ENCODE measurements around the gene PLCB3. TPM values are rescaled to one million over a fixed set of nuclear protein-coding genes. Genes with fewer than 3 reads are reported as not detected.

The PLCB3 gene
- total RNA-seq, 2 donors from 2014 or later, result 13.6 to 14.4 TPM

DNA sequence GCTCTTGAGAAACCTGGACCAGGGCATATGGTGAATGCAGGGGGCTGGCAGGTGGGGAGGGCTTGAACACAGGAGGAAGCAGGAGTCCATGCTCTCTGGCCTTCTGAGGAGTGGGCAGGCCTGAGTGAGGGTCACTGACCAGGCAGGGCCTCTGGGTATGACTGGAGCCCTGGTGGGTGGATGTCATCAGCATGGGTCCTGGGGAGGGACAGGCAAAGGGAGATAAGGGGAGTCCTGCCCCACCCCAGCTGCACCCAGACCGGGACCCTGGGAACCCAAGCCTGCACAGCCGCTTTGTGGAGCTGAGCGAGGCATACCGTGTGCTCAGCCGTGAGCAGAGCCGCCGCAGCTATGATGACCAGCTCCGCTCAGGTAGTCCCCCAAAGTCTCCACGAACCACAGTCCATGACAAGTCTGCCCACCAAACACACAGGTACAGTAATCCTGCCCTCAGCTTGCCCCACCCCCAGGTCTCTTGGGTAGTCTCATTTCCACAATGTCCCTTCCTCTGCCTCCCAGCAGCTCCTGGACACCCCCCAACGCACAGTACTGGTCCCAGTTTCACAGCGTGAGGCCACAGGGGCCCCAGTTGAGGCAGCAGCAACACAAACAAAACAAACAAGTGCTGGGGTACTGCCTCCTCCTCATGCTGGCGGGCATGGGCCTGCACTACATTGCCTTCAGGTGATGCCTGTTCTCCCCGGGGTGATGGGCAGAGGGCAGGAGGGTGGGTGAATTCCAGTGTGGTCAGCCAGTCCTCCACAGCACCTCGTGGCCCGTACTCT is 19.0 kb upstream of the PLCB3 start:
- DNase-seq, result no peak
- intact Hi-C loops (cut with DNase I), result no loop called here
- no peak for ATAC-seq

DNA sequence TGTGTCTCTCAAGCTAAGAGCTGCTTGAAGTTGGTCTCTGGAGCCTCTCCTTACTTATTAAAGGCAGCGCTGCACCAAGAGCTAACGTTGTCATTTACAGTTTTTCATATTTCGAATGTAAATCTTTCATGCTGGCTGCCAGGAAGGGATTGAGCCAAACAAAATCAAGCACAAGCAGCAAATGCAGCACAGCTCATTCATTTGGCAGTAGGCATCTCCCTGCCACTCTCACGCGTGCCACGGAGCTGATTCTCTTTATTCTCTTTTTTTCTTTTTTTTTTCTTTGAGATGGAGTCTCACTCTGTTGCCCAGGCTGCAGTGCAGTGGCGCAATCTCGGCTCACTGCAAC is 18.4 kb upstream of the PLCB3 start:
- no peak for DNase-seq
- intact Hi-C loops (cut with DNase I), result no loop called here
- ATAC-seq, result no peak

DNA sequence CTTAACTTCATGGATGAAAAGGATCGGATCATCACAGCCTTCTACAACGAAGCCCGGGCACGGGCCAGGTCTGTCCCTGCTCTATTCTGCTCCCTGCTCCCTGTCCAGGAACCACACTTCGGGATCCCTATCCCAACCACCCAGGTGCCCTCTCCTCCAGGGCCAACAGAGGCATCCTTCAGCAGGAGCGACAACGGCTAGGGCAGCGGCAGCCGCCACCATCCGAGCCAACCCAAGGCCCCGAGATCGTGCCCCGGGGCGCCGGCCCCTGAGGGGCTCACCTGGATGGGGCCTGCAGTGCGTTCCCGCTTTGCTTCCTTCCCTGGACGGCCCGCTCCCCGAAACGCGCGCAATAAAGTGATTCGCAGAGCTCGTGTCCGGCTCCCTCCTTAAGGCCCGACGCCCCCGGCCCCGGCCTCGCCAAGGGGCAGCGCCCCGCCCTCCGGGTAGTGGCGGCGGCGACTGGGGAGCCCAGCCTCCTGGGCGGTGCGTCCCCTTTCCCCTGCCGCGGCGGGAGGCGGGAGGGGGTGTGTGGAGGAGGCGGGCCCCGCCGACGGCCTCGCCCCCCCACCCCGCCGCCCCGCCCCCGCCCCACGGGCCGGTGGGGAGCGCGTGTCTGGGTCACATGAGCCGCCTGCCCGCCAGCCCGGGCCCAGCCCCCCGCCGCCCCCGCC is 17.3 kb upstream of the PLCB3 start, which contains the start of gene VEGFB:
TSS of gene VEGFB (plus strand) at position 672 of the 674 bp plus-strand sequence. CDS start 250 bp downstream, outside the sequence.
- DNase-seq (peak; percentile 84), ATAC-seq (peak; percentile 67 to 76)
- intact Hi-C loops (cut with DNase I), result no loop called here

DNA sequence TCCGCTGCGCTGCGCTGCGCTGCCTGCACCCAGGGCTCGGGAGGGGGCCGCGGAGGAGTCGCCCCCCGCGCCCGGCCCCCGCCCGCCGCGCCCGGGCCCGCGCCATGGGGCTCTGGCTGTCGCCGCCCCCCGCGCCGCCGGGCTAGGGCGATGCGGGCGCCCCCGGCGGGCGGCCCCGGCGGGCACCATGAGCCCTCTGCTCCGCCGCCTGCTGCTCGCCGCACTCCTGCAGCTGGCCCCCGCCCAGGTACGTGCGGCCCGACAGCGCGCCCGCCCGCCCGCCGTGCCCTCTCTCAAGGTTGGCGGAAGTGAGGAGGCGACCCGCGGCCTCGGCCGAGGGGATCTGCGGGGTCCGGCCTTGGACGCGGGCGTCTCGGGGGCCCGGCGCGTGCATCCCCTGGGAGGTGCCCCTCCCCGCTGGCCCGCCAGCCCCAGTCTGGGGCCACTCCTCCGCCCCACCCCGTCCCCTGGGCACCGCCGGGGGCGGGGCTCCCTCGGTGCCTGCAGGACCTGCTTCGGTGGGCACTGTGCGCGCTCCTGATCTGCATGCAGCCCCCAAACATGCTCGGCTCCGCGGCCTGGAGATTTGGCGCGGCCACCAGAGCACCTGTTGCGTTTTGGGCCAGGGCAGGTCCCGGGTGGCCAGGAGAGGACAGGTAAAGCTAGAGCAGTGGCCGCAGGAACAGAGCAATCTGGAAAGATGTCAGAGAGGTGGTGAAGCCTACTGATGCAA is 16.5 kb upstream of the PLCB3 start:
- no peak for DNase-seq
- intact Hi-C loops (cut with DNase I), result no loop called here
- ATAC-seq, result peak; percentile 27 to 35

DNA sequence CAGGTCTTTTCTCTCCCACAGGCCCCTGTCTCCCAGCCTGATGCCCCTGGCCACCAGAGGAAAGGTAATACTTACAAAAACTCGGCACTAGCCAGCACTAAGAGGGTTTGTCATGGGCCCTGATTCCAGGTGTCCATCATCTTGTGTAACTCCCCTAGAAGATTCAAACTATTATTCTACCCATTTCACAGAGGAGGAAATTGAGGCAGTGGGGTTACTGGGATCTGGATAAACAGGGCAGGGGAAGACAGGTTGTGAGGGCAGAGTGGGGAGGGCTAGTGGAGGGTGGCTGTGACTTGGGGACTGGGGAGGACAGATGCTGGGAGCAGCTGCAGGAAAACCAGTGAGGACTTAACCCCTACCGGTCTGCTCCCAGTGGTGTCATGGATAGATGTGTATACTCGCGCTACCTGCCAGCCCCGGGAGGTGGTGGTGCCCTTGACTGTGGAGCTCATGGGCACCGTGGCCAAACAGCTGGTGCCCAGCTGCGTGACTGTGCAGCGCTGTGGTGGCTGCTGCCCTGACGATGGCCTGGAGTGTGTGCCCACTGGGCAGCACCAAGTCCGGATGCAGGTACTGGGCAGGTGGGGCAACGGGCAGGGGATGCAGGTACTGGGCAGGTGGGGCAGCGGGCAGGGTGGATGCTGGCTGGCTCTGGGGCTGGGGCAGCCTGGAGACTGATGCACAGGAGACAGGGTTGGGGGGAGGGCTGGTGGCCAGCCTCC is 15.7 kb upstream of the PLCB3 start:
- DNase-seq (no peak), ATAC-seq (no peak)
- intact Hi-C loops (cut with DNase I), result no loop called here

DNA sequence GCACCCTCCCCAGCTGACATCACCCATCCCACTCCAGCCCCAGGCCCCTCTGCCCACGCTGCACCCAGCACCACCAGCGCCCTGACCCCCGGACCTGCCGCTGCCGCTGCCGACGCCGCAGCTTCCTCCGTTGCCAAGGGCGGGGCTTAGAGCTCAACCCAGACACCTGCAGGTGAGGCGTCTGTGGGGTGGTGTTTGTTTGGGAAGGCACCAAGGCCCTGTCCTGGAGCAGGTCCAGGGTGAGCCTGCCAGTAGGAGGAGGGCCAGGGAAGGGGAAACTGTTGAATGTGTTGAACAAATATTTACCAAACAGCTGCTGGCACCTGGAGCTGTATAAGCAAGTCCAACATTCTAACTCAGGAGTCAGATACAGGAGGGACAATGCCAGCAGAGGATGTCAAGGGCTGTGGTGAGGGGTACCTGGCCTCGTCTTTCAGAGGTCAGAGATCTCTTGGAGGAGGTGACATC is 13.8 kb upstream of the PLCB3 start:
- no peak for ATAC-seq
- DNase-seq, result no peak
- intact Hi-C loops (cut with DNase I), result no loop called here

DNA sequence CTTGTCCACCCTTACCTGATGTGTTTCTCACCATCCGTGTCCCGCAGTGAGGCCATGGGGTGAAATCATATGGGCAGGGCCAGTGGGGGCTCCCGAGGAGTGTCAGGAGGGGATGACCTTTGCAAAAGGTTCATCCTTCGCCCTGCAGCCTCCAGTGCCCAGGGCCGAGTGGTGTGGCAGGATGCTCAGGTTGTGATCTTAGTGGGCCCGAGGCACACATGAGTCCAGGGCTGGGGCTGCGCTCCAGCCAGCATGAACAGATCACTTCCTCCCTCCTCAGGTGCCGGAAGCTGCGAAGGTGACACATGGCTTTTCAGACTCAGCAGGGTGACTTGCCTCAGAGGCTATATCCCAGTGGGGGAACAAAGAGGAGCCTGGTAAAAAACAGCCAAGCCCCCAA is 13.3 kb upstream of the PLCB3 start:
- no peak for DNase-seq
- intact Hi-C loops (cut with DNase I), result no loop called here
- ATAC-seq, result no peak

DNA sequence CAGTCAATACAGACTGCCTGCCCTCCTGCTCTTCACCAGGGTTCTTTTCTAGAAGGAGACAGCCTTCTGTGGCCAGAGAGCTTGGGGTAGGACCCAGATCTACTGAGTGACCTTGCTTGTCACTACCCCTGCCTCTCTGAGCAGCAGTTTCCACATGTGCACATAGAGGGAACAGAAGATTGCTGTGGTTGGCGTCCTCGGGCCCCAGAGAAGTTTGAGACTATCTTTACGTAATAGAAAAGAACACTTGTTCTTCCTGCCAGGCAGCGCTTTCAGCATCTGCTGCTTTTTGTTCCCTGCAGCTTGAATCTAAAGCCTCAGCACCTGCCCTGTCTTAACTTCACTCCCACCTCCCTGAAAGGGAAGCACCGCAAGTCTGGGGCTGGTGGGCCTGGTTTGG is 12.3 kb upstream of the PLCB3 start:
- ATAC-seq, result no peak

DNA sequence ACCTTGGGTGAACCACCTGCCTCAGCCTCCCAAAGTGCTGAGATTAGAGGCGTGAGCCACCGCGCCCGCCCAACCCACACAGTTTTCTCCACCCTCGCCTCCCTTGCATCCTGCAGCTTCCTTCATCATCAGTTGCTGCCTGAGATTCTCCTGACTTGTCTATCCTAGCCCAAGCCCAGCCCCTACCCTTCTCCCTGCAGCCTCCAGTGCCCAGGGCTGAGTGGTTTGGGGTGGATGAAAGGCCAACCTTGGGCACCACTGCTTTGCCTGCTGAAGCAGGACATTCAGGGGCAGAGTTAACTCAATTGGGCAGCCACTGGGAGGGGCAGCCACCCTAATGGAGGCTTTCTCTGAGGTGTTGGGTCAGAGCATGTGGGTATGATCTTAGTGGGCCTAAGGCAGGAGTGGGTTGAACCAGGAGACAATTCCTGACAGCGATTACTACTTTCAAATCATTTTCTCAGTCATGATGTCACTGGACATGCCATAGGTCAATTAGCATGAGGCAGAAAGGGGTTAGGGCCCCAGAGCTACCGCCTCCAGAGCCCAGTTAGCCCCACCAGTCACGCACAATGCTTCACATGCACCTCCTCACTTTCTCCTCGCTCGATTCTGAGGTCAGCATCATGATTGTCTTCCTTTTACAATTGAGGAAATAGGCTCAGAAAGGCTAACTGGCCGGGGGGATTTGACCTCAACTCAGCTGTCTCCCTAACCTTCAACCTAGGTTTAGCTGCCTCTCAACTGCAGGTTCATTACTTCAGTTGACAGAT is 11.5 kb upstream of the PLCB3 start:
- intact Hi-C loops (cut with DNase I), result no loop called here
- DNase-seq (no peak), ATAC-seq (no peak)

More for the DNA sequence above, 12.3 kb upstream of the PLCB3 start:
- DNase-seq, result no peak
- intact Hi-C loops (cut with DNase I), result no loop called here

DNA sequence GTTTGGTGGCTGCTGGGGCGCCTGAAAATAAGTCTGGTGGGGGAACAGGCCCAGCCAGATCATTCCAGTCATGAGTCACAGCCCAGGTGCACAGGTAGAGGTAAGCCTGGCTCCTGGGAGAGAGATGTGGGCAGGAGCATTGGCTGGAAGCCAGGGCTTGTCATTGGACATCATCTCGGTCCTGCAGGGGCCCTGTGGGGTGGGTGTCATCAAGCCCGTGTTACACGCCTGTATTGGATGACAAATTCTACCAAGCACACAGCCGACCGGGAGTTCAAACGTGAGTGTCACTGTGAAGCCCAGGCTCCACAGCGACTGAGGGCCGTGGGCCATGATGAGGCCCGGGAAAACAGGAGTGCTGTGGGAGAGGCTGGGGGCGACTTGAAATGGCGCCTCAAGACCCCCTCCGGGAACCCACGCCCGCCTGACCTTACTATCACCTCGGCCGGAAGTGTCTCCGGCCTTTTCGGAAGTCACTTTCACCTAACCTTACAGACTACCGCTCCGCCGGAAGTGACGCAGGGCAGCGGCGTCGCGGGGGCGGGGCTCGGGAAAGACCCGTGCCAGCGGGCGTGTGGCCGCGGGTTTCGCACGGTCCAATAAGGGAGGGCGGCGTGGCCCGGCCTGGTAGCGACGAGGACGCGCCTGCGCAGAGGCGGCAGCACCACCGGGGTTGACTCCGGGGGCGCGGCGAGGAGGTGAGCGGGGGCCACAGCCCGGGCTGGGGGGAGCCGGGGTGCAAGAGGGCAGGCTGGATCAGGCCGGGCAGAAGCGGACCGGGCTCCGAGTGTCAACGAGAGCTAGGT is 10.7 kb upstream of the PLCB3 start, which contains the start of gene FKBP2:
TSS of gene FKBP2 (plus strand) at position 661 of the 806 bp plus-strand sequence. CDS start 1,293 bp downstream, outside the sequence.
- intact Hi-C loops (cut with DNase I), result no loop called here
- DNase-seq, result peak; percentile 98
- ATAC-seq, result peak; percentile 75 to 83

DNA sequence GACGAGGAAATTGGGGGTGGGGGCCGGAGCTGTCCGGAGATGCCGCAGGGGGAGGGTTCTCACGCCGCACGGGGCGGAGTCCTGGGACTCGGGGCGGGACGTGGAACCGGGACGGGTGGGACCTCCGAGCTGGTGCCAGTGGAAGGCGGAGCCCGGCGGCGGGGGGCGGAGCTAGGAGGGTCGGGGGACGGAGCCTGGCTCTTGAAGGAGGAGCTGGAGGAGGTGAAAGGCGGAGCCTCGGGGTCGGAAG is 10.2 kb upstream of the PLCB3 start:
- DNase-seq (peak; percentile 99), ATAC-seq (peak; percentile 89 to 90)
- intact Hi-C loops (cut with DNase I), result no loop called here

DNA sequence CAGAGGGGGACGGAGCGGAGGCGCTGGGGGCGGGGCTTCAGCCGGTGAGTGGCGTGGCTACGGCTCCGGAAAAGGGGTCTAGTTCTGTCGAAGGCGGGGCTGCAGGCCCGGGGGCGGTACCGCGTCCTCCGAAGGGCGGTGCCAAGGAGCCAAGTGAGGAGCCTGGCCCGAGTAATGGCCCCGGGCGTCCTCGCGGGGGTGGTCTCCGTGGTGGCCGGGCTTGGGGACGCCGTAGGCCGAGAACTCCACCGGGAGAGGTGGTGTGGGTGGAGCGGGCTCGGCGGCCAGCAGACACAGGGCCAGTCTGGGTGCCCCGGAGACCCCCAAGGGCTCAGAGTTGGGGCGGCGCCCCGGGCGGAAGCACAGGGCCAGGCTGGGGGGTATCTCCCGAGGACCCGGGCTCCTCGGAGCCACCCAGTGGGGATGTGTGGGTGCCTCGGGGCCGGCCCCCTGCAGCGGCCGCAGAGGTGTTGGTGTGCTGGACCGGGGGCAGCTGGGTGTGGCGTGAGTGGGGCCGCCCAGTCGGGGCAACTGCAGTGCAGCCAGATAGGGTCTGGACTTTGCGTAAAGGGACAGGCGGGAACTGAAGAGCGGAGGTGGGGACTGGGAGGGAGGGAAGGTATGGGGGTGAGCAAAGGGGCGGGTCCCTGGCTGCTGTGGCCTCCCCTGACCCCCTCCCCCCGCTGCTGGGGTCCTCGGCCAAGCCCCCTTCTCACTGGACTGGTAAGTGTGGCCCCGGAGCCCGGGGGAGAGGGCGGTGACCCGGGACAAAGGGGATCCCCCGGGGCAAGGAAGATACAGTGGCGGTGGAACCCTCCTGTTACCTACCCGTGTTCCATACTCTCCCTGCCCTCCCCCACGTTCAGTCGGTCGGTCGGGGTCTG is 9.6 kb upstream of the PLCB3 start:
- intact Hi-C loops (cut with DNase I), result no loop called here
- DNase-seq (peak; percentile 74), ATAC-seq (peak; percentile 6 to 14)

DNA sequence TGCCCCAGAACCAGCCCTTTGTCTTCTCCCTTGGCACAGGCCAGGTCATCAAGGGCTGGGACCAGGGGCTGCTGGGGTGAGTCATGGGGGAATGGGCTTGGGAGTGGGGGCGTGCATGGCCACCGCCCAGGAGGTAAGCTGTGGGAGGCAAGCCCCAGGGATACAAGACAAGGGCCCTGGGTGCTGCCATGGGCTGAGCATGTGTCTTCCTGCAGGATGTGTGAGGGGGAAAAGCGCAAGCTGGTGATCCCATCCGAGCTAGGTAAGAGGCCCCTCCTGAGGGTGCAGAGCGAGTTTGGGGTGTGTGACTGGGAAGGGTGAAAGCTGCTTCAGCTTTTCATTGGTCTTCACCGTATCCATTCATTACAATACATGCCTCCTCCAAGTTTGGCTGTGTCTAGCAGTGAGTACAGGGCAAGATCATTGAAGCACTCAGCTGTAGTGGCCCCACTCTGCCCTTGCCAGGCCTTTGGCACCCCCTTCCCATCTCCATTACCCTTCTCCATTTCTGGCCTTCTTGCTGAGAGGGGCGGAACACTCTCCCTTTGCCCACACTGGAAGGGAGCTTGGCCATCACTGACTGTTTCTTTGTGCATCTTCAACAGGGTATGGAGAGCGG is 8.0 kb upstream of the PLCB3 start:
- DNase-seq, result no peak
- intact Hi-C loops (cut with DNase I), result no loop called here
- ATAC-seq, result no peak

DNA sequence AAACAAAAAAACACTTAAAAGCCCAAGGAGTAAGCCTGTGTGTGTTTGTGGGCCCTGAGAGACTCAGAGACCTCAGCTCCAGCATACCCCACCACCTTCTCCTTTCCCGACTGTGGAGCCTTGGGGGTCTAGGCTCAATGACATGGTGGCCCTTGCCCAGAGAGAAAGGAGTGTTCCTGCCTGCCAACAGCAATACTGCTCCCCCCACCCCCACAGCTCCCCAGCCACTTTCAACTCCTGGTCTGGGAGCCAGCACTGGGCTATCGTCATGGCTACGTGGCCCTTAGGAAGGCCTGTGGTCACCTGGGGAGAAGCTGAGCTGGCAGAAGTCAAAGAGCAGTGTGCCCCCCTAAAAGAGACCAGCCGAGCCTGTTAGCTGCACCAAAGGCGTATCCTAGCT is 7.2 kb upstream of the PLCB3 start:
- ATAC-seq (no peak), DNase-seq (no peak)
- intact Hi-C loops (cut with DNase I), result no loop called here

DNA sequence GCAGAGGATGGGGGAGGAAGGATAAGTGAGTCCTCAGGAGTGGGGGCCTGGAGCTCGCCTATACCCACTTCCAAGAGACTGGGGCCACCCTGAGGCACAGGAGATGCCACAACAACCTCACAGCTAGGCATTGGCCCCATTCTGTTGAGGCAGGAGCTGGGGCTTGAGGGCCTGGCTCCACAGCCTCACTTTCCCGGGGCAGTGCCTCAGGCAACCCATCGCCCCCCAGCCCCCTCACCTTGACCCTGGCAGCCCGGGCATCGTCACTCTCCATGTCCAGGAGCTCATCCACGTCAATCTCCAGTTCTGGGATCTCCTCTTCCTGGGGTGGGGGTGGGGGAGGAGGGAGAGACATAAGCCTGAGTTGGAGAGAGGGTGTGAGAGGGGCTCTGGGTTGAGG is 6.4 kb upstream of the PLCB3 start:
- no peak for DNase-seq

DNA sequence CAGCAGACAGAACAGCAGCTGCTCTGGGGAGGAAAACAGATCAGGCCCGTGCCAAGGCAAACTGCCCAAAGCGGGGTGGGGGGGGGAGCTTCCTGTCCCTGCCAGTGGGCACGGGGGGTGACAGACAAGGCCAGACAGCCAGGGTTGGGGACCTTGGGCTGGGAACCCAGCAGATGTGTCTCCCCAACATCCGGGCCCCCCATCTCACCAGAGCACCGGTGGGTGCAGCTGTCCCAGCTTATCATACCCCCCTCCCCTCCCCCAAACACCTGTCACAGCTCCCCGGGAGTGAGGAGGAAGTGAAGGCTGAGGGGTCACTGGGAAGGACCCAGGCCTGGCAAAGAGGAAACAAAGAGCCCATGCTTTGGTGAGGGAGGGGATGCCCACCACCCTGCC is 5.9 kb upstream of the PLCB3 start:
- ATAC-seq, result no peak
- intact Hi-C loops (cut with DNase I), result no loop called here

More for the DNA sequence above, 6.4 kb upstream of the PLCB3 start:
- no peak for ATAC-seq
- intact Hi-C loops (cut with DNase I), result no loop called here

More for the DNA sequence above, 5.9 kb upstream of the PLCB3 start:
- peak; percentile 60 for DNase-seq
